WERI-Rb-1 (cell line): Measurements from ENCODE around the gene CBX8.

Experiments used
- DNase-seq: peaks from one replicate; pipeline ENCODE4 v3.0.0-alpha.2; 2020
- H3K27ac ChIP-seq: fragments of 250-450 bp; sonication (Bioruptor Pico); 2 replicates; pipeline ENCODE4 v1.5.1; 2020; ENCODE audit warnings: mild to moderate bottlenecking, moderate library complexity
- H3K27me3 ChIP-seq: fragments of 250-450 bp; sonication (Bioruptor Pico); 2 replicates; pipeline ENCODE4 v1.5.1; 2021; ENCODE audit warnings: mild to moderate bottlenecking, low read depth, moderate library complexity; ENCODE audit not compliant: insufficient read depth, severe bottlenecking
- H3K36me3 ChIP-seq: fragments of 250-450 bp; sonication (Bioruptor Pico); 2 replicates; pipeline ENCODE4 v1.5.1; 2020; ENCODE audit warnings: mild to moderate bottlenecking, moderate library complexity
- H3K4me3 ChIP-seq: 2 replicates; pipeline ENCODE4 v1.5.1; 2011; ENCODE audit warnings: low read depth, mild to moderate bottlenecking, control low read depth, low read length
- H3K9me3 ChIP-seq: fragments of 250-450 bp; sonication (Bioruptor Pico); 2 replicates; pipeline ENCODE4 v1.5.1; 2021; ENCODE audit warnings: mild to moderate bottlenecking, moderate library complexity; ENCODE audit not compliant: severe bottlenecking
- TF ChIP-seq, protein P1 (sequence below): IDR thresholded peaks from 2 replicates; pipeline ENCODE4 v1.5.1; 2011; ENCODE audit warnings: low read depth, mild to moderate bottlenecking, control low read depth, inconsistent platforms, low read length

The CBX8 gene

DNA sequence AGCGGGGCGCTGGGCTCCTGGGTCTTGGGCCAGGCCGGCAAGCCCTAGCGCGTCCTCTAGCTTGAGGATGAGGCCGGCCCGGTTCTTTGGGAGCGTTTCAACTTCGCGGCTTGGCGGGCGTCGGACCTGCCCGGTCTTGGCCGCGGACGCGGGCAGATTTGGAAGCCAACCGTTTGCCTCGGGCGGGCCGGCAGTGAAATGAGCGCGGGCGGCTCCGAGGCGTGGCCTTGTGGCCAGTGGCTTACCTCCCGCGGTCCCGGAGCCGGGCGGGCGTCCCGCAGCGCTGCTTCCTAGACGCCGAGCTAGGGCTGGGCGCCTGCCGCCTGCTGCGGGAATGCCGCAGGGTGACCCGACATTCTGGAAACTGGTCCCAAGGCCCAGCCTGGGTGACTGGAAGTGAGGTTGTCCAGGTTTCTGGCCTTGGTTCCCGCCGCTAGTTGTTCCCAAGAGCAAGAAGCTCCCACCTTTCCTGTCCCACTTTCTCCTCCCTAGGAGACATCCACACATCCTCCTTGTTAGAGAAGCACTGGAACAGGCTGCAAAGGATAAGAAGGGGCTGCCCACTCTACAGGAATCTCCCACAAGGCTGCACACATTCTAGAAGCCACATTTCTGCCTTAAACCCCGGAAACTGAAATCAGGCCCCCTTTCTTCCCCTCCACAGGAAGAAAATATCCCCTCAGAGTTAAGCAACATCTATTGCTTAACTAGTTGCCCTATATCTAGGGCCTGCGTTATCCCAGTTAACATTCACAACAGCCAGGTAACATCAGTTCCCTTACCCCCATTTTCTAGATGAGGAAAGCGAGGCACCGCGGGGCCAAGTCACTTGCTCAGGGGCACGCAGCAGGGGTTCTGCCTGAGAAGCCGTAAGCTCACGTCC is 4.5 kb upstream of the CBX8 start:
- Histone ChIP-seq H3K4me3 (peak overlapping the region; percentile 45), H3K36me3 (no peaks in the 10 kb centered on the region), H3K27ac (peak overlapping the region; percentile 43), H3K27me3 (no peaks in the 10 kb centered on the region), H3K9me3 (no peaks in the 10 kb centered on the region)
- no peak for DNase-seq
- TF ChIP-seq, protein P1, sequence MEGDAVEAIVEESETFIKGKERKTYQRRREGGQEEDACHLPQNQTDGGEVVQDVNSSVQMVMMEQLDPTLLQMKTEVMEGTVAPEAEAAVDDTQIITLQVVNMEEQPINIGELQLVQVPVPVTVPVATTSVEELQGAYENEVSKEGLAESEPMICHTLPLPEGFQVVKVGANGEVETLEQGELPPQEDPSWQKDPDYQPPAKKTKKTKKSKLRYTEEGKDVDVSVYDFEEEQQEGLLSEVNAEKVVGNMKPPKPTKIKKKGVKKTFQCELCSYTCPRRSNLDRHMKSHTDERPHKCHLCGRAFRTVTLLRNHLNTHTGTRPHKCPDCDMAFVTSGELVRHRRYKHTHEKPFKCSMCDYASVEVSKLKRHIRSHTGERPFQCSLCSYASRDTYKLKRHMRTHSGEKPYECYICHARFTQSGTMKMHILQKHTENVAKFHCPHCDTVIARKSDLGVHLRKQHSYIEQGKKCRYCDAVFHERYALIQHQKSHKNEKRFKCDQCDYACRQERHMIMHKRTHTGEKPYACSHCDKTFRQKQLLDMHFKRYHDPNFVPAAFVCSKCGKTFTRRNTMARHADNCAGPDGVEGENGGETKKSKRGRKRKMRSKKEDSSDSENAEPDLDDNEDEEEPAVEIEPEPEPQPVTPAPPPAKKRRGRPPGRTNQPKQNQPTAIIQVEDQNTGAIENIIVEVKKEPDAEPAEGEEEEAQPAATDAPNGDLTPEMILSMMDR = no peak

DNA sequence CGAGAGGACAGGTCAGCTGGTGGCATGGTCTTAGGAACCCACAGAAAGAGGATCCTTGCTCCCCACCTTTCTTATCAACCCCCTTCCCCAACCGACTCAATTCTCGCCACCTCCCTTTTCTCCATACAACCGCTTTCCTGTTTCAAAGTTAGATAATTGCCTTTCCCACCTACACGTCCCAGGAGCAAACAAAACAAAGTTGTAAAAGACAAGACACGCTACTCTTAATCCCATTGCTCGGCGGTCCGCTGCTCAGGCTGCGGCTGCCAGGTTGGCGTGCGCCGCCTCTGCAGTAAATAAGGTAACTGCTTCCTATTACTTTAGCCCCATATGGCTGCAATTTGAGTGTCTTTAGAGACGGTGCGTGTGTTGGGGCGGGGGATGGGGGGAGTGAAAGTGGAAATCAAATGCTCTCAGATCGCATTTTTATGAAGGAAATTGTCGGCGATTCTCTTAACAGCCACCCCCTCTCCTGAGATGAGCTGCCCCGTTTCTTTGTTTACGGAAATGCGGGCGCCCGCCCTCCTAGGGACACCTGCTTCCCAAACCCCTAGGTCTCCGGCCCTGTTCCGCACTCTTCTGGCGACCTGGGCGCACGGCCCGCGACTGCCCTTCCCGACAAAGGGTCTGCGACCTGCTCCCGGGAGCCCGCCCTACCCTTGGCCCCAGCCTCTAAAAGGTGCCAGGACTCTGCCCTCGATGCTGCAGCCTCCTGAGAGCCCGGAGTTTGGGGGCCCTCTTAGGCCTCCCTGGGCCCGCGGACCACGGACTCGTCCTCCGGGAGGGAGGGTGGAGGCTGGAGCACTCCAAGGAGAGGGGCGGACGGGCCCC is 3.7 kb upstream of the CBX8 start:
- H3K9me3 ChIP-seq = no peaks in the 10 kb centered on the region
- no peaks in the 10 kb centered on the region for H3K27me3 ChIP-seq
- peak overlapping the region; percentile 45 for H3K4me3 ChIP-seq
- H3K36me3 ChIP-seq = peaks cover 6% of the 10 kb centered on the region
- DNase-seq = peak; percentile 87
- TF ChIP-seq, protein P1 = no peak
- H3K27ac ChIP-seq = peak overlapping the region; percentile 43

DNA sequence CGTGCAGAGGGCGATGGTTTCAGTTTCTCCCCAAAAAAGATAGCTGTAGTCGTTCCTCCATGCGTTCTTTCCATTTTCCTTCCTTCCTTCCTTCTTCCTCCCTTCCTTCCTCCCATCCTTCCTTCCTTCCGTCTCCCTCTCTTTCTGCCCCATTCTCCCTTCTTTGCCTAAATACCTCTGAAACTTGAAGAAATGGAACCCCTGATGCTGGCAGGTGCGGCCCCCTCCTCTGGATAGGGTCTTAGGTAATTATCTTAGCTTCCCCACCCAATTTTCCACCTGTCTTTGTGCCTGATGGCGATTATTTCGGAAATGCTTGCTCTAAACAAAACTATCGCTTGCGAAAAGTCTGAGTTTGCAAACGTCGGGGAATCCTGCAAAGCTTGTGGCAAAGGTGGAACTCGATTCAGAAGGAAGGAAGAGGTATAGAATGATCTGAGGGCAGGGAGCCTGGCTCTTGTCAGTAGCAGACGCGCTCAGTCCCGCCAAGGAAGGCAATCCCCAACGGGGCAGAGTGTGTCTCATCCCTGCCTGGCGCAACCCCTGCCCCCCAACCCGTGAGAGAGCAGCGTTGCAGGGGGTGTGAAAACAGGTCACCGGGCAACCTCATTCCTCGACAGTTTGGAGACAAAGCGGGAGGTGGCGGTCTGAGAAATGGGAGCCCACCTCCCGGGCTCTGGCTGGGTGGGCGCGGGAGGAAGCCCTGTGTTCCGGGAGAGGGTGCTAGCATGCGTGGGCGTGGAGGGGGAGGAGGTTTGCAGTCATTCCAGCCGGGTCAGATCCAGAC is 2.9 kb upstream of the CBX8 start:
- peak overlapping the region; percentile 43; the same call in 1 of the 2 replicates for H3K27ac ChIP-seq
- peak overlapping the region; percentile 45; the same call in 1 of the 2 replicates for H3K4me3 ChIP-seq
- no peaks in the 10 kb centered on the region for H3K9me3 ChIP-seq
- TF ChIP-seq, protein P1 = no peak
- H3K36me3 ChIP-seq = peaks cover 13% of the 10 kb centered on the region
- peak; percentile 33 for DNase-seq
- no peaks in the 10 kb centered on the region for H3K27me3 ChIP-seq

DNA sequence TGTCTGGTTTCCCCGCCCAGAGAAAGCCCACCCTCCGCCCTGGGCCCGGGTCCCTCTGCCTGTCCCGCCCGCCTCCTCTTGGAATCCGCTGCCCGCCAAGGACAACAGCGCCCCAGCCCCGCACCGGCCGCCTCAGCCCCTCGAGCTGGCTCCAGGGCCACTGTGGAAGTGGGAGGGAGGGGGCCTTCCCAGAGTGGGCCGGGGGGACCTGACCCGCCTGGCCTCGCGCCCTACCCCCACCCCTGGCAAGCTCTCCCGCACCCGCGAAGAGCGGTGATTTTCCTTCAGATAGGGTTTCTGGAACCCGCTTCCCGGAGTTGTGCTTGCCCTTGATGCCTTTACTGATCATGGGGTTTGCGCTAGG is 2.3 kb upstream of the CBX8 start:
- TF ChIP-seq, protein P1 = no peak
- Histone ChIP-seq H3K27ac (no peak overlapping the region), H3K36me3 (peaks cover 18% of the 10 kb centered on the region), H3K27me3 (no peaks in the 10 kb centered on the region), H3K4me3 (no peak overlapping the region), H3K9me3 (no peaks in the 10 kb centered on the region)
- no peak for DNase-seq

DNA sequence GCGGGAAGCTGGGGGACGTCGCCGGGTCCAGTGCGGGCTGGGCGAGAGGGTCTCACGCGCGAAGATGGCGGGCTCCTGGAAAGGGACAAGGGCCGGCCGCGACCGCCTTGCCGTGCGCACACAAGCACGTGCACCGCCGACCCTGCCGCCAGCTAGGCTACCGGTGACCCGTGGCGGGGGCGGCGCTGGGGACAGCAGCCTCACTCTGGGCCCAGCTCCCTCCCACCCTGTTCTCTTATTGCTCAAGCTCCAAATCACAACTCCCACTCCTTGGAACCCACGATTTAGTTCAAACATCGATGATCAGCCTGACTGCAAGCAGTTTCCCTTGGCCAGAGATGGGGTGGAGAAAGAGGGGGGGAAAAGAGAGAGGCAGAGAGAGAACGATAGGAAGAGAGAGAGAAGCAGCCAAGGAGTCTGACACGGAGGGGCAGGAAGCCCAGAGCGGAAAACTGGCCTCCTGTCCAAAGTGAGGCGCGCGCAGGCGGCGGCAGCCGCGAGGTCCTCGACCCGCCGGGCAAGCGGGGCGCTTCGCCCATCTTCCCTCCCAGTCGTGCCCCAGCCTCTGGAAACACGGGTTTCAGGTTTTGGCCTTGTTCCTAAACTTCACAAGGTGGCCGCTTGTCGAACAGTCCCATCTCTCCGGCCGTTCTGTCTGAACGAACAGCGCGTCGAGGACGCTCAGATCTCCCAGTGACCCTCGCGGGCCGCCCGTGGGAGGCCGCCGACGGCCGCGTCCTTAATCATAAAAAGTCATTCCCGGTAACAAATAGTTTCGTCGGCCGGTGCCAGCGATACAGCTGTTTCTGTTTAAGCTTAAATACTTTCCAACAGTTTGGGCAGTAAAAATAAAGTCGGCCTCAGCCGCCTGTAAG is 1.7 kb upstream of the CBX8 start:
- TF ChIP-seq, protein P1 = no peak
- Histone ChIP-seq H3K27ac (peak overlapping the region; percentile 94), H3K27me3 (no peaks in the 10 kb centered on the region), H3K9me3 (no peaks in the 10 kb centered on the region), H3K36me3 (peaks cover 23% of the 10 kb centered on the region), H3K4me3 (no peak overlapping the region)
- peak; percentile 30 for DNase-seq
